ENCODE data around the gene NDUFB10.

The NDUFB10 gene

DNA sequence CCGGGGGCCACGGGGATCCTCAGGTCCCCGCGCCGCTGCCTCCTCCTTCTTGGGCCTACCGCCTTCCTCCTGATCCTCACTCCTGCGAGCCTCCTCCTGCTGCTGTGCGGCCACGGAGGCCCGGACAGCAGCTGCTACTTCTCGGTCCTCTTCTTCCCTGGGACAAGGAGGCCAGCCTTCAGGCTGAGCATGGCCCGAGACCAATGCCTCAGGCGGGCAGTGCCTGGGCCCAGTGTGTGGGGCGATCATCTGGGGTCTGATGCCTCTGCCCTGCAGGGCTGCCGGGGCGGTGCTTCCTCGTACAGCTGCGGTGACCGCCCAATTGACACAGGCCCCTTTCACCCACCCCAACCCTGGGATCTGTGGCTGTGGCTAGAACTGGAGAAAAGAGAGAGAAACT, 41.7 kb downstream of the NDUFB10 start:
- in situ Hi-C loops (cut with HindIII; ENCODE audit: low sequenced_read_pairs) = no loop called here

DNA sequence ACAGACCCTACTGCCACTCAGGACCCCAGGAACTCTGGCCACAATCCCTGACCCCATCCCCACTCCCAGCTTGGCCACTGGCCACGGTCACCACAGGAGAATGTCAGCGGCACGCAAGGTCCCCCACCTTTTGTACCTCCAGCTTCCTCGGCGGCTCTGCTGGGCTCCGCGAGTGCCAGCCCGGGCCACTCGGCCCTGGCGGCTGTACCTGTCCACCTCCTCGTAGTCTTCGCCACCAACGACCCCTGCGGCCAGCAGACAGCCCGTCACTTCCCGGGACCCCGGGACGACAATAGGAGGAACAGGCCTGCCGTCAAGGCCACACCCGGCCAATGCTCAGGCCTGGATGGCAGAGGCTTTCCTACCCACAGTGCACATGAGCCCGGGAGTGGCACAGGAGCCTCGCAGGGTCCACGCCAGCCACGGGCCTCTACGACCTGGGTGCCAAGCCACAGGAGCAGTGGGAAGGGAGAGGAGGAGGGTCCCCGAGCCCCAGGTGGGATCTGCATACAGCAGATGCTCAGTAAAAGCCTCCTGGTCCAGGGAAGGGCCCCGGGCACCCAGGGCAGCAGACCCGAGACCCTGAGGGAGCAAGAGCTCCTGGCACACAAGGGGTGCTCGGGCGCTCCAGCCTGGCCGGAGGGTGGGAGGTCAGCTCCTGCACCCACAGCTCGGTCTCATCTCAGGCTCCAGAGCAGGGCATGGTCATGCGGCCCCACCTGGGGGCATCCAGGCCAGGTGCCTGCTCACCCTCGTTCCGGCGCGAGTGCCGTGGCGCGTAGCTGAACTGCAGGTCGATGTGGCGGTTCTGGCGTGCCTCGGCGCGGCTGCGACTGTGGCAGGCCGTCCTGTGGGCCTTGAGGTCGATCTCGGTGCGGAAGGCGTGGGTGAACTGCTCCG, 42.4 kb downstream of the NDUFB10 start:
- in situ Hi-C loops (cut with HindIII; ENCODE audit: low sequenced_read_pairs) = no loop called here

DNA sequence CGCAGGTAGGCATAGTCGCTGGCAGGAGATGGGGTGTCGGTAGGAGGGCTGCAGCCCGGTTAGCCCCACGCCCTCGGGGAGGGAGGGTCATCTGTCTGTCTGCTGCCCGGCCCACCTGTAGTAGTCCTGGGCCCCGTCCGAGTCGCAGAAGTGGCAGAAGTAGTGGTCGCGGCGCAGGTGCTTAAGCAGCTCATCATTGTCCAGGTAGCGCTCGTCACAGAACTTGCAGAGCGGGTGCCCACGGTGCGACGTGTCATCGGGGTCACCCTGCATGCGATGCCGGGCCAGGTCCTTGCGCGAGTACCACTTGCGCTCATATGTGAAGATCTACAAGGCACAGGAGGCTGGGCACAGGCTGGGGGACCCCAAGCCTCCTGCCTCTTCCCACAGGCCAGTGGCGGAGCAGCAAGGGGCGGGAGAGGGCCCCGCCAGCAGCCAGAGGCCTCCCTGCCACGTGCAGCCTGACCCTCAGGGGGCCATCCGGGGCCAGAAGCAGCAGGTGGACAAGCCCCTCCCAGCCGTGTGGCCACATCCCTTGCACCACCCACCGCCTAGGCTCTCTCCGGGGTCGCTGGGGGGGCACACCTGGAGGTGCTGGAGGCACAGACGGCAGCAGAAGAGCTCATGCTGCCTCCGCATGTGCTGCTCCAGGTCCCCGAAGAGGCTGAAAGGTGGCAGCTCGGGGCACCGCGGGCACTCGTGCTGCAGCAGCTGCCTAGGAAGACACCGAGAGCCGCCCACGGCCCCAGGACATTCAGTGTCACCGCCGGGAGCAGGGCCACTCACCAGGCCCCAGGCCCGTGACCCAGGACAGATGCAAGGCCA, 43.3 kb downstream of the NDUFB10 start:
- in situ Hi-C loops (cut with HindIII; ENCODE audit: low sequenced_read_pairs) = no loop called here

DNA sequence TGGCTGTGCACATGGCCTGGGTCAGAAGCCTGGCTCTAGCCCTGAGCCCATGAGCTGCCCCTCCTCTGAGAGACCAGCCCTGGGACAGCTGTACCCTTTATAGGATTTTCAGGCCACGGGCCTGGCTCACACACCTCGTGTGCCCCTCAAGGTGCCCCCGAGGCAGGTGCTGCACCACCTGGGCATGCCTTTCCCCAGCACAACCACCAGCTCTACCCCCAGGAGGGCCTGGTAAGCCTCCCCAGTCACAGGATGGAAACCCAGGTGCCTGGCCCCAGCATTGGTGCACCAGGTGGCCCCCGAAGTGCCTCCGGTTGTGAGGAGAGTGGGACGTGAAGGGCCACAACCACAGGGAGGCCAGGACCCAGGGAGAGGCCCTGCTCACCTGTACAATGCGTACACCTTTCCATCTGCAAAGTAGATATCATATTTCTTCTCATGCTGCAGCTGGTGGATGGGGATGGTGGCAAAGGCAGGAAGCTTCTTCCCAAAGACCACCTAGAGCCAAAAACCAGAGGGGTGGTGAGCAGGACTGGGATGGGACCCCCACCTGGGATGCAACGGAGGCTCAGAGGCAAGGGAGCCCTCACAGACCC, 44.0 kb downstream of the NDUFB10 start:
- in situ Hi-C loops (cut with HindIII; ENCODE audit: low sequenced_read_pairs) = no loop called here

GRCh38 chr16:2003827-2004641, 44.7 kb downstream of the NDUFB10 start:
- in situ Hi-C loops (cut with HindIII; ENCODE audit: low sequenced_read_pairs) = no loop called here

DNA sequence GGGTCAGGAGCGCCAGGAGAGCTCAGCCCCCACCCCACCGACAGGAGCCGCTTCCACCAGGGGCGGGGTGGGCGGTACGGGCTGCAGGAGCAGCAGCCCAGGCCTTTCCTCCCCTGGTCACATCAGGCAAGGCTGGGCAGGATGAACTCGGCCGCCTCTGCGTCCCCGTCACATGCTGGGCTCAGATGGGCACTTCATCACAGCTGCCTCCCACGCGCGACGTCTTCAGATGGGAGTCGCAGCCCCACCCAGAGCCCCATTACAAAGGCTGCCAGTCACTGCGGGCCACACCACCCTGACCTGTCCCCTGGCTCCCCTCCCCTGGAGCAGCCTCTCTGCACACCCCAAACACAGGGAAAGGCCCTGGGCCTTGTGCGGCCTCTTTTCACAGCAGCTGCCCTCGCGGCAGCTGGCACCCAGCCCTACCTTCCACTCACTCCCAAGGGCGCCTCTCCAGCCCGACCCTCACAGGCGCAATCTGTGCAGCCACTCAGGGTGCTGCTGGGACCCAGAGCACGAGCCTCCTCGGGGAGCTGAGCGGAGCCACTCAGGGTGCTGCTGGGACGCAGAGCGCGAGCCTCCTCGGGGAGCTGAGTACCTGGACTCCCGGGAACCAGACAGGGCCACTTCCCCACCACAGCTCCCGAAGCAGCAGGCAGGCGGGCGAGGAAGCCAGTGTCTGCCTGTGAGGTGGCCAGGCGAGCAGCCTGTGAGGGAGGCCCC, 45.6 kb downstream of the NDUFB10 start:
- in situ Hi-C loops (cut with HindIII; ENCODE audit: low sequenced_read_pairs) = no loop called here

DNA sequence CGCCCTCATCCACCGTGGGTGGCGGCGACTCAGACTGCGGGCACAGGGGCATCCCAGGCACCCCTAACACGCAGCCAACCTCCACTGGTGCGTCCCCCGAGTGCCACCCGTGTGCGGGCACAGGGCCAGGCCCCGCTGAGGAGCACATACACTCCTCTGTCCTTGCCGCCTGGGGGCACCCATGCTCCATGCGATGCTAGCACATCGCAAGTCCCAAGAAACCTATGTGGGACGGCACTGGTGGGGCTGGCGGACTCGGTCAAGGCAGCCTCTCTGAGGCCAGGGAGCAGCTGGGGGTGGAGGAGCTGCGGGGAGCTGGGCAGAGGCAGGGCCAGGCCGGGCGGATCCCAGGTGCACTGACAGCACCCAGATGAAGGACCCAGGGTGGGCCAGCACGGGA, 46.3 kb downstream of the NDUFB10 start:
- in situ Hi-C loops (cut with HindIII; ENCODE audit: low sequenced_read_pairs) = no loop called here

DNA sequence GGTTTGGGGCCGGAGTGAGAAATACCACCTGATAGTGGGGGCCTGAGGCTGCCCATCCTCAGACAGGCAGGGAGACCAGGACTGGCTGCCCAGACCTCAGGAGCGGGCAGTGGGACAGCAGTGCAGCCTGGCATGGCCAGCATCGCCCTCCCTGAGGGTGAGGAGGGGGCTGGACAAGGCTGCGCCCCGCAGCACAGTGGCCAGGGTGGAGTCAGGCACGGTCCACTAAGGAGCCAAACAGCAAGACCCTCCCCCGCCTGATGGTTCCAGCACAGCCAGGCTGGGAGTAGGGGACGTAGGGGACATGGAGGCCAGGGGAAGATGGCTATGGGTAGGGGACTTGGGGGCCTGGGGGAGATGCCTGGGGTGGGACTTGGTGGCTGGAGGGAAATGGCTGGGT, 47.0 kb downstream of the NDUFB10 start:
- in situ Hi-C loops (cut with HindIII; ENCODE audit: low sequenced_read_pairs) = no loop called here

DNA sequence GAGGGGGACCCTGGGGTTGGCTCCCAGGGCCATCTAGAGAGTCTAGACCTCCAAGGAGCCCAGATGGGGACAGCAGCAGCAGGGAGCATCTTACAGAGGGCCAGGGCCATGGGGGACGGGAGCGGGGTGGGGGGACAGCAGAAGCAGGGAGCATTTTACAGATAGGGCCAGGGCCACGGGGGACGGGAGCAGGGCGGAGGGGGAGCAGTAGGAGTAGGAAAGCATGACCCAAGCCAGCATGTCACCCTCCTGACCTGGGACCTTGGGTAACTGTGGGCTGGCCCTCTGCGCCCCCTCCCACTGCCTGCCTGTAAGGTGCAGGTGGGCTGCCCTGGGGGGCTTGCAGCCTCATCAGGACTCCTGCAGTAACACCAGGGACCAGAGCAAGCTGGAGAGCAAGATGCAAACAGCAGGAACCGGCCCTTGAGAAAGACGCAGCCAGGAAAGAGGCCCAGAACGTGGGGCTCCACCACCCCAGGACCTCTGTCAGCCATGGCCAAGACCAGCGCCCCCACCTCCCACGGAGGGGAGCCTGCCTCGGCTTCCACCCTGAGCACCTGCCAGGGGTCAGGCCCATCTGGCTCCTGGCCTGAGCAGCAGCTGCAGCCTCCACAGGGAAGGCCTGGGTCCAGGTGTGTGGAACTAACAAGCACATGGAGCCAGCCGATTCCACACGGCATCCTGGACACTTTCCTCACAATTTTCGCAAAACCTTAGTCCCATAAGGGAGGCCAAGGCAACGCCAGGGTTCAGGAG, 47.9 kb downstream of the NDUFB10 start:
- in situ Hi-C loops (cut with HindIII; ENCODE audit: low sequenced_read_pairs) = no loop called here

DNA sequence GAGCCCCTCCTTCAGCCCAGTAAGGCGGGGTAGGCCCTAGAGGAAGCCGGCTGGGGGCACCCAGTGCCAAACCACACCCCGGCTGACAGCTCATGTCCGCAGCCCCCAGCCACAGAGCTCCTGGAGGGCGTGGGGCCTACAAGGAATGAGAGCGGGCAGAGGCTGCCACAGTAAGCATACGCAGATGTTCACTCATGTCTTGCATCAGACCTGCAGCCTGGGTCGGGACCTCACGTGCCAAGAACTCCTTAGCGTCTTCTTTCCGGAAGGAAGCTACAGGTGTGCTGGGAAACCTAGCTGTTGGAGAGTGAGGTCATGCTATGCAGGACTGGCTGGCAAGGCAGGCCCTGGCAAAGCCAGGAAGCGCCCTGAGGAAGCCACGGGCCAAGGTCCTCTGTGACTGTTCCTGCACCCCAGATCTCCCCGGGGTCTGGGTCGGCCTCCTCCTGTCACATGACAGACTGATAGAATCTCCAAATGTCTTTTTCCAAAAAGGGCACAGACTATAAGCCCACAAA, 48.7 kb downstream of the NDUFB10 start:
- in situ Hi-C loops (cut with HindIII; ENCODE audit: low sequenced_read_pairs) = no loop called here

DNA sequence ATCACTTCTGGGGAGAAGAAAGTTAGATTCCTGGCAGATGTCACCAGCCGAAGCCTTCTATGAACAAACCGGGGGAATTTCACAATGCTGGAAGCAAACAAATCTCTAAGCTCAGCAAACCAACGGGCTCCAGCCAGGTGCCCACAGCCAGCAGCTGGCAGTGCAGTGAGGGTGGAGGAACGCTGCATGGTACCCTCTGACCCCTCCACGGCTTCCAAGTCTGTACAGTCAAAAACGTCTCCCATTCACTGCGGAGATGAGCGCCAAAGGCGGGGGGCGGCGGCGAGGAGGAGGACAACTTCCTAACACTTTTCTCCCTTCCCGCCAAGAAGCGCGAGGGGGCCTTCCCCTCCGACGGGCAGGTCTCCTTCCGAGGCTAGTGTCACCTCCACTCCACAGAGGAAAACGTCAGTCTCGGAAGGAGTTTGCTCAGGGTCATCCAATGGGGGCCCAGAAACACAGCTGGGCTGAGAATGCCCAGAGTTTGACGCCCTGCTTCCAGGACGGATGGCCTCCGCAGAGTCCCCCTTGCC, 49.4 kb downstream of the NDUFB10 start:
- in situ Hi-C loops (cut with HindIII; ENCODE audit: low sequenced_read_pairs) = no loop called here

- in situ Hi-C loops (cut with HindIII; ENCODE audit: low sequenced_read_pairs) = no loop called here
Observed at GRCh38 chr16:2009164-2009711, 49.9 kb downstream of the NDUFB10 start.

GRCh38 chr16:2009791-2010510, 50.6 kb downstream of the NDUFB10 start, which contains the start of gene ZNF598:
TSS of gene ZNF598 (minus strand) at chr16:2009821.
- in situ Hi-C loops (cut with HindIII; ENCODE audit: low sequenced_read_pairs) = no loop called here
